ENCODE data around the gene SUCLG2.

The SUCLG2 gene

GRCh38 chr3:67486883-67487282, 167.5 kb downstream of the SUCLG2 start:
- H3F3A ChIP-seq (ENCODE audit: insufficient read depth, low read length): no peaks in the 10 kb centered on the region
- no peak overlapping the region for H3K27ac ChIP-seq (ENCODE audit: low read depth, low read length, poor library complexity, severe bottlenecking)
- no peaks in the 10 kb centered on the region for H3K4me1 ChIP-seq (ENCODE audit: insufficient read depth, low read length, severe bottlenecking)
- no peaks in the 10 kb centered on the region for H3K79me2 ChIP-seq (ENCODE audit: insufficient read depth, low read length)
- no peaks in the 10 kb centered on the region for H3K9me2 ChIP-seq (ENCODE audit: low read depth, low read length)
- TF ChIP-seq CTCF (IDR thresholded peaks at IDR 0.05; ENCODE audit: low read length) (no peak), EZH2 (IDR thresholded peaks at IDR 0.05; ENCODE audit: borderline replicate concordance, low read length) (no peak)
- no peak overlapping the region for H3K4me2 ChIP-seq (ENCODE audit: low read length)
- H2AFZ ChIP-seq (ENCODE audit: low read length): no peak overlapping the region
- no peaks in the 10 kb centered on the region for H3K27me3 ChIP-seq (ENCODE audit: insufficient read depth, low read length)
- no peaks in the 10 kb centered on the region for H3K9me3 ChIP-seq (ENCODE audit: low read length)
- H3K36me3 ChIP-seq (ENCODE audit: insufficient read depth, low read length): no peaks in the 10 kb centered on the region
- H3K4me3 ChIP-seq (ENCODE audit: low read depth, low read length, poor library complexity, severe bottlenecking): no peak overlapping the region
- no peak overlapping the region for H3K9ac ChIP-seq (ENCODE audit: low read length)
- no peaks in the 10 kb centered on the region for H4K20me1 ChIP-seq (ENCODE audit: insufficient read depth, low read length)

GRCh38 chr3:67484085-67484484, 170.3 kb downstream of the SUCLG2 start:
- H3F3A ChIP-seq (ENCODE audit: insufficient read depth, low read length): no peaks in the 10 kb centered on the region
- H3K27ac ChIP-seq (ENCODE audit: low read depth, low read length, poor library complexity, severe bottlenecking): no peak overlapping the region
- H3K9me2 ChIP-seq (ENCODE audit: low read depth, low read length): no peaks in the 10 kb centered on the region
- no peaks in the 10 kb centered on the region for H3K36me3 ChIP-seq (ENCODE audit: insufficient read depth, low read length)
- TF ChIP-seq EZH2 (IDR thresholded peaks at IDR 0.05; ENCODE audit: borderline replicate concordance, low read length): no peak
- no peak for TF ChIP-seq CTCF (IDR thresholded peaks at IDR 0.05; ENCODE audit: low read length)
- H3K27me3 ChIP-seq (ENCODE audit: insufficient read depth, low read length): no peaks in the 10 kb centered on the region
- H3K9me3 ChIP-seq (ENCODE audit: low read length): no peaks in the 10 kb centered on the region
- H3K4me1 ChIP-seq (ENCODE audit: insufficient read depth, low read length, severe bottlenecking): no peaks in the 10 kb centered on the region
- no peak overlapping the region for H3K4me2 ChIP-seq (ENCODE audit: low read length)
- no peak overlapping the region for H3K4me3 ChIP-seq (ENCODE audit: low read depth, low read length, poor library complexity, severe bottlenecking)
- H3K79me2 ChIP-seq (ENCODE audit: insufficient read depth, low read length): no peaks in the 10 kb centered on the region
- no peak overlapping the region for H3K9ac ChIP-seq (ENCODE audit: low read length)
- no peak overlapping the region for H2AFZ ChIP-seq (ENCODE audit: low read length)
- H4K20me1 ChIP-seq (ENCODE audit: insufficient read depth, low read length): no peaks in the 10 kb centered on the region

DNA sequence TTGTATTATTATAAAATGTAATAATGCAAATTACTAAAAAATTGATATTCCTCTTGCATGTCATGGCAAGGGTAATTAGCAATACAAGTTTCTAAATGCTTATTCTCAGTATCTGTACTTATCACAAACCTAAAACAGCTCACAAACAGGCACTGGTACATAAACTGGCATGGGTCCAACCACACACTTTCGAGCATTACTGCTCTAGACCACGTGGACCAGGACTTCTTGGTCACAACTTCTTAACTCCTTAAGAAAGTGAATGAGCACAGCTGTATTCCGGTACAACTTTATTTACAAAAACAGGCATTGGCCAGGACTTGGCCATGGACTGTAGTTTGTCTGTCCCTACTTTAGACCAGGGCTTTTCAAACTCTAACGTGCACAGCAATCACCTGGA, 173.3 kb downstream of the SUCLG2 start:
- no peak overlapping the region for H3K9ac ChIP-seq (ENCODE audit: low read length)
- H3K27ac ChIP-seq (ENCODE audit: low read depth, low read length, poor library complexity, severe bottlenecking): no peak overlapping the region
- H3K4me2 ChIP-seq (ENCODE audit: low read length): no peak overlapping the region
- no peaks in the 10 kb centered on the region for H3K9me3 ChIP-seq (ENCODE audit: low read length)
- TF ChIP-seq CTCF (IDR thresholded peaks at IDR 0.05; ENCODE audit: low read length) (no peak), EZH2 (IDR thresholded peaks at IDR 0.05; ENCODE audit: borderline replicate concordance, low read length) (no peak)
- no peaks in the 10 kb centered on the region for H3K36me3 ChIP-seq (ENCODE audit: insufficient read depth, low read length)
- H3F3A ChIP-seq (ENCODE audit: insufficient read depth, low read length): no peaks in the 10 kb centered on the region
- H2AFZ ChIP-seq (ENCODE audit: low read length): no peak overlapping the region
- no peaks in the 10 kb centered on the region for H4K20me1 ChIP-seq (ENCODE audit: insufficient read depth, low read length)
- H3K9me2 ChIP-seq (ENCODE audit: low read depth, low read length): no peaks in the 10 kb centered on the region
- no peaks in the 10 kb centered on the region for H3K79me2 ChIP-seq (ENCODE audit: insufficient read depth, low read length)
- no peaks in the 10 kb centered on the region for H3K27me3 ChIP-seq (ENCODE audit: insufficient read depth, low read length)
- H3K4me3 ChIP-seq (ENCODE audit: low read depth, low read length, poor library complexity, severe bottlenecking): no peak overlapping the region
- H3K4me1 ChIP-seq (ENCODE audit: insufficient read depth, low read length, severe bottlenecking): no peaks in the 10 kb centered on the region

All from OCI-LY1 (cell line).